Spleen (tissue), 11 donors: ENCODE data around the gene TENM4. TPM values are rescaled to one million over a fixed set of nuclear protein-coding genes. Genes with fewer than 3 reads are reported as not detected.

Experiments
- DNase-seq: peaks from one replicate; pipeline ENCODE4 v3.0.0-alpha.2; 2020
- H3K27ac ChIP-seq, 8 donors: fragments of 200-600 bp; sonication (generic) in 7 of 8; 1 replicate in 4 of 8; 2 replicates in 4 of 8; pipeline versions ENCODE4 v1.5.0 to v1.8.0; 2016 to 2021; ENCODE audit warnings: inconsistent platforms in 4 of 8, mild to moderate bottlenecking in 4 of 8, moderate library complexity in 1 of 8
- H3K27me3 ChIP-seq, 7 donors: fragments of 200-600 bp; sonication (generic) in 6 of 7; replicated peaks in 1 of 7; 1 replicate in 4 of 7; 2 replicates in 3 of 7; pipeline versions ENCODE4 v1.5.0 to v1.8.0; 2016 to 2021; ENCODE audit warnings: inconsistent platforms in 3 of 7, mild to moderate bottlenecking in 1 of 7
- H3K36me3 ChIP-seq, 6 donors: fragments of 200-600 bp; sonication (generic) in 5 of 6; 1 replicate in 4 of 6; 2 replicates in 2 of 6; pipeline versions ENCODE4 v1.5.0 to v1.8.0; 2016 to 2021; ENCODE audit warnings: inconsistent platforms in 2 of 6
- H3K4me1 ChIP-seq, 6 donors: fragments of 200-600 bp; sonication (generic) in 5 of 6; 1 replicate in 3 of 6; 2 replicates in 3 of 6; pipeline versions ENCODE4 v1.5.0 to v1.8.0; 2016 to 2021; ENCODE audit warnings: inconsistent platforms in 3 of 6
- H3K4me3 ChIP-seq, 8 donors: fragments of 200-600 bp; sonication (generic) in 7 of 8; 1 replicate in 4 of 8; 2 replicates in 4 of 8; pipeline versions ENCODE4 v1.5.0 to v1.8.0; 2016 to 2021; ENCODE audit warnings: inconsistent platforms in 4 of 8, mild to moderate bottlenecking in 4 of 8, moderate library complexity in 2 of 8
- H3K9me3 ChIP-seq, 8 donors: fragments of 200-600 bp; sonication (generic) in 7 of 8; 1 replicate in 4 of 8; 2 replicates in 4 of 8; pipeline versions ENCODE4 v1.5.0 to v1.8.0; 2016 to 2021; ENCODE audit warnings: inconsistent platforms in 4 of 8
- POLR2A ChIP-seq, 3 donors: fragments of 450-650 bp; IDR thresholded peaks; one replicate each; pipeline ENCODE4 v1.5.1; 2017; ENCODE audit warnings: antibody characterized with exemption in 3 of 3, mild to moderate bottlenecking in 1 of 3
- POLR2AphosphoS5 ChIP-seq, 3 donors: sonication (generic); formaldehyde crosslinking; IDR thresholded peaks; one replicate each; pipeline ENCODE4 v1.5.1; 2017; ENCODE audit warnings: antibody characterized with exemption in 3 of 3
- WGBS, 5 donors: extraction: QIAGEN DNeasy Blood & Tissue Kit in 3 of 5; methylation state at CpG; one replicate each; pipeline versions ENCODE4 v1.1.5 to v1.1.7; 2013 to 2018; 5-methylcytosine and 5-hydroxymethylcytosine counted together
- intact Hi-C: fragments of 100-400 bp; cut with DNase I; formaldehyde crosslinking; loops from one replicate; pipeline ENCODE4 v1.15.0; 2023; ENCODE audit warnings: low total_unique reads
- polyA plus RNA-seq, 3 donors: library from polyadenylated mRNA; stranded (reverse); fragments of 200-250 nt; gene quantifications; one replicate each; pipeline ENCODE4 v1.2.1, GENCODE V29; 2013
- total RNA-seq, 7 donors: library from RNA; depleted of rRNA in 3 of 7; stranded (reverse); fragments of >200 nt in 3 of 7; fragmentation: NEBNext Ultra II Directional in 4 of 7; extraction: Animal tissue kit (Norgen Biotek cat#: 25700) in 4 of 7; gene quantifications; one replicate each; pipeline versions ENCODE4 v1.1.0 to v1.2.1, GENCODE V29; 2016 to 2021
- TF ChIP-seq, protein P1 (sequence below), 11 experiments: fragments of 200-600 bp in 7 of 11; fragments of 450-650 bp in 4 of 11; sonication (generic) in 4 of 11; IDR thresholded peaks in 8 of 11; conservative IDR thresholded peaks in 3 of 11; 1 replicate in 7 of 11; 2 replicates in 4 of 11; pipeline versions ENCODE4 v1.4.0 to v1.8.0; 2016 to 2021; ENCODE audit warnings: antibody characterized with exemption in 11 of 11, inconsistent platforms in 4 of 11, mild to moderate bottlenecking in 1 of 11
- donor health status: healthy with polysubstance abuse.
- donor health status: DM: no; HTN: no; CAD: no; lungs with moderate emphysema.
- donor health status: DM: no; HTN: no; CAD: no.
- donor health status: Bipolar disorder and iron deficiency.
- donor health status: healthy.
- donor health status: DM: no; HTN: no; CAD: no.
- donor health status: DM: yes; HTN: yes; CAD: no.

Gene TENM4
- total and polyA plus RNA-seq, 10 donors: 0.09 to 4.5 (median 1.2) TPM

DNA sequence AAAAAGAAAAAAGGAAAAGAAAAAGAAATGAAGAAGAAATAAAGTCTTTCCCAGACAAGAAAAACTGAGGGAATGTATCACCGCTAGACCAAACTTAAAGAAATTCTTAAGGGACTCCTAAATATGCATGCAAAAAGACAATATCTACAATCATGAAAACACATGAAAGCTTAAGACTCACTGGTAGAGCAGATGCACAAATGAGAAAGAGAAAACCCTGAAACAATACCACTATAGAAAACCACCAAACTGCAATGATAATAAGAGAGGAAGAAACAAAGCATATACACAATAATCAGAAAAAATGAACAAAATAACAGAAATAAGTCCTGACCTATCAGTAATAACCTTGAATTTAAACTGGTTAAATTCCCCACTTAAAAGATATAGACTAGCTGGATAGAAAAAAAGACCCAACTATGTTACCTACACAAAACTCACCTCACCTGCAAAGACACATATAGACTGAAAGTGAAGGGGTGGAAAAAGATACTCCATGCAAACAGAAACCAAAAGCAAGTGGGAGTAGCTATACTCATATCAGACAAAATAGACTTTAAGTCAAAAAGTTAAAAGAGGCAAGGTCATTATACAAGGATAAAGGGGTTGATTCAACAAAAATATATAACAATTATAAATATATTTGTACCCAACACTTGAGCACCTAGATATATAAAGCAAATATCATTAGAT, 804.9 kb downstream of the TENM4 start:
- Histone ChIP-seq H3K27me3 (peaks cover 0 to 22% (median 0%) of the 10 kb centered on the region in 7 donors), H3K4me3 (no peak overlapping the region), H3K9me3 (peaks cover 0 to 30% (median 15%) of the 10 kb centered on the region in 8 donors), H3K27ac (no peak overlapping the region), H3K36me3 (no peaks in the 10 kb centered on the region), H3K4me1 (no peaks in the 10 kb centered on the region)
- intact Hi-C loops: no loop called here
- WGBS, 5 donors: 89 to 100% (median 95%) methylated on average over 1 of the region's 1 CpG
- no peak for DNase-seq
- TF ChIP-seq POLR2A (IDR thresholded peaks at IDR 0.05) (no peak), POLR2AphosphoS5 (IDR thresholded peaks at IDR 0.05) (no peak)
- TF ChIP-seq, protein P1, sequence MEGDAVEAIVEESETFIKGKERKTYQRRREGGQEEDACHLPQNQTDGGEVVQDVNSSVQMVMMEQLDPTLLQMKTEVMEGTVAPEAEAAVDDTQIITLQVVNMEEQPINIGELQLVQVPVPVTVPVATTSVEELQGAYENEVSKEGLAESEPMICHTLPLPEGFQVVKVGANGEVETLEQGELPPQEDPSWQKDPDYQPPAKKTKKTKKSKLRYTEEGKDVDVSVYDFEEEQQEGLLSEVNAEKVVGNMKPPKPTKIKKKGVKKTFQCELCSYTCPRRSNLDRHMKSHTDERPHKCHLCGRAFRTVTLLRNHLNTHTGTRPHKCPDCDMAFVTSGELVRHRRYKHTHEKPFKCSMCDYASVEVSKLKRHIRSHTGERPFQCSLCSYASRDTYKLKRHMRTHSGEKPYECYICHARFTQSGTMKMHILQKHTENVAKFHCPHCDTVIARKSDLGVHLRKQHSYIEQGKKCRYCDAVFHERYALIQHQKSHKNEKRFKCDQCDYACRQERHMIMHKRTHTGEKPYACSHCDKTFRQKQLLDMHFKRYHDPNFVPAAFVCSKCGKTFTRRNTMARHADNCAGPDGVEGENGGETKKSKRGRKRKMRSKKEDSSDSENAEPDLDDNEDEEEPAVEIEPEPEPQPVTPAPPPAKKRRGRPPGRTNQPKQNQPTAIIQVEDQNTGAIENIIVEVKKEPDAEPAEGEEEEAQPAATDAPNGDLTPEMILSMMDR (IDR thresholded peaks at IDR 0.05 in 8 of 11, conservative IDR thresholded peaks at IDR 0.05 in 3 of 11): no peak

DNA sequence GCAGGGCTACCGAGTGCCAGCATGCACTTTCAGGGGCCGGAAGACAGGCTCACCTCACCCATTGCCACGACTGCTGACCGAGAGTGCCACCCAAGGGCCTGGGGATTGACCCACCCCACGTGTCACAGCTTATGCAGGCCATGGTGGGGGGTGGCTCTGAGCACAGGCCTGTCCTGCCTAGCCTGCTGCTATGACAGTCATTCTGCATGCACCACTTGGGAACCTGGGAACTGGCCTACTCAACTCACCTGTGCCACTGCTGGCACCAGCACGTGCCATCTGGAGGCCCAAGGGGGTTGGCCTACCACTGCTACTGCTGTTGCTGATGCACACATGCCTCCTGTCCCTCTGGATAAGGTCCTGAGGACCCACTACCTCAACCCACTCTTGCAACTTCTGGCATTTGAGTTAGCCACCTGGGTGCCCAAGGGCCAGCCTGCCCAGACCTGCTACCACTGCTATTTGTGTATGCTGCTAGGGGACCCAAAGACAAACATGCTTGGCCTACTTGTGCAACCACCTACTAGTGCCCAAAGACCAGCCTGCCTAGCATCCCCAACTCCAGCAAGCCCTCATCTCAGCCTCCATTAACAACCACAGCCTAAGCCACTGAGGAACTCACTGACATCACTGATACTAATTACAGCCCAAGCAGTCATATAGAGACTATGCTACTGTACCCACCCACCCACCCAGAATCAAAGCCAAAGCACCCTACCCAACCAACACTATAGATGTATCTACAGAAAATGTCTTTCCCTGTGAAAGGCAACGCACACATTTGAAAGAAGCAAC, 807.1 kb downstream of the TENM4 start:
- no peak for TF ChIP-seq POLR2A (IDR thresholded peaks at IDR 0.05)
- TF ChIP-seq, protein P1 (IDR thresholded peaks at IDR 0.05 in 8 of 11, conservative IDR thresholded peaks at IDR 0.05 in 3 of 11): no peak
- no peak for TF ChIP-seq POLR2AphosphoS5 (IDR thresholded peaks at IDR 0.05)
- Histone ChIP-seq H3K27ac (no peak overlapping the region), H3K36me3 (no peaks in the 10 kb centered on the region), H3K4me1 (no peaks in the 10 kb centered on the region), H3K9me3 (peaks cover 0 to 47% (median 37%) of the 10 kb centered on the region in 8 donors), H3K4me3 (no peak overlapping the region), H3K27me3 (peaks cover 0 to 22% (median 0%) of the 10 kb centered on the region in 7 donors)
- intact Hi-C loops: no loop called here
- no peak for DNase-seq
- 75 to 89% (median 87%) methylated on average over 6 to 7 of the region's 7 CpGs for WGBS, 5 donors

DNA sequence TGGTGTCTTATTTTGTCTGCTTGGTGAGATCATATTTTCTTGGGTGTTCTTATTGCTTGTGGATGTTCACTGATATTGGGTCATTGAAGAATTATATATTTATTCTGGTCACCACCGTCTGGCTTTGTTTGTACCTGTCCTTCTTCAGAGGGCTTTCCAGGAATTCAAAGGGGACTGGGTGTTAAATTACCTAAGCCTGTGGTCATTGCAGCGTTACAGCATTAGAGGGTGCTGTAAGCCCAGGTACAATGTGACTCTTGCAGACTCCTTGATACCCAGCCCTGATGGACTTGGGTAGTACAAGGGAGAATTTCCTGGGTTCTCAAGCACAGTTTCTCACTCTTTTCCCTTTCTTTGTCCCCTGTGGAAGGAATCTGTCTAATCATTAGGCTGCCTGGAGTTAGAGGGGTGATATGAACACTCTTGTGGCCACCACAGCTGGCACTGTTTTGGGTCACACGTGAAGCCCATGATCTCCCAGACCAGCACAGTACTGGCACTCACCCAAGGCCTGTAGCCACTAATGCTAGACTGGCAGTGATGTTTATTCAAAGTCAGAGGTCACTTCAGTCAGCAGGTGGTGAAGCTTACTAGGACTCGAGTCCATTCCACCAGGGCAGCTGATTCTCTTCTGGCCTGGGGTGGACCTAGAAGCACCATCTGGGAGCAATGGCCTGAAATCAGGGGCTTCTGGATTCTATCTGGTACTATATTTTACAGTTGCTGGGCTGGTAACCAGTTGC, 810.1 kb downstream of the TENM4 start:
- intact Hi-C loops: no loop called here
- H3K27ac ChIP-seq: no peak overlapping the region
- peaks cover 0 to 63% (median 48%) of the 10 kb centered on the region in 8 donors for H3K9me3 ChIP-seq
- H3K36me3 ChIP-seq: no peaks in the 10 kb centered on the region
- DNase-seq: no peak
- H3K4me3 ChIP-seq: no peak overlapping the region
- TF ChIP-seq, protein P1 (IDR thresholded peaks at IDR 0.05 in 8 of 11, conservative IDR thresholded peaks at IDR 0.05 in 3 of 11): no peak
- TF ChIP-seq POLR2A (IDR thresholded peaks at IDR 0.05): no peak
- TF ChIP-seq POLR2AphosphoS5 (IDR thresholded peaks at IDR 0.05): no peak
- WGBS, 5 donors: 79 to 87% (median 83%) methylated on average over 4 of the region's 4 CpGs
- H3K27me3 ChIP-seq: peaks cover 0 to 22% (median 0%) of the 10 kb centered on the region in 7 donors
- H3K4me1 ChIP-seq: no peaks in the 10 kb centered on the region
